HepG2 (cell line): Measurements from ENCODE around the gene UBAP1. TPM values are rescaled to one million over a fixed set of nuclear protein-coding genes. Genes with fewer than 3 reads are reported as not detected.

Source experiments
- ESRRA ChIP-seq: sonication (generic); formaldehyde crosslinking; IDR thresholded peaks from 2 replicates; pipeline ENCODE4 v1.5.1; 2020; ENCODE audit warnings: mild to moderate bottlenecking, low read depth, missing genetic modification reagents
- FUBP1 ChIP-seq: sonication (generic); formaldehyde crosslinking; IDR thresholded peaks from 2 replicates; pipeline ENCODE4 v1.5.1; 2020; ENCODE audit warnings: missing genetic modification reagents, mild to moderate bottlenecking, borderline replicate concordance
- HOMEZ ChIP-seq: IDR thresholded peaks from 2 replicates; pipeline ENCODE4 v1.6.1; 2016; ENCODE audit warnings: low read depth
- HOXA7 ChIP-seq: sonication (generic); formaldehyde crosslinking; IDR thresholded peaks from 2 replicates; pipeline ENCODE4 v1.8.1; 2022; ENCODE audit warnings: mild to moderate bottlenecking, missing genetic modification reagents, moderate library complexity
- MAX ChIP-seq: IDR thresholded peaks from 2 replicates; pipeline ENCODE4 v1.6.1; 2012; ENCODE audit warnings: inconsistent platforms
- MXD1 ChIP-seq: sonication (generic); formaldehyde crosslinking; IDR thresholded peaks from 2 replicates; pipeline ENCODE4 v1.4.0; 2020; ENCODE audit warnings: mild to moderate bottlenecking, missing genetic modification reagents
- NCOR1 ChIP-seq: fragments of 200-600 bp; sonication (generic); IDR thresholded peaks from 2 replicates; pipeline ENCODE4 v1.7.0; 2017; ENCODE audit warnings: antibody characterized with exemption, low read length, borderline replicate concordance
- NFYC ChIP-seq: IDR thresholded peaks from 2 replicates; pipeline ENCODE4 v1.6.1; 2016; ENCODE audit warnings: missing genetic modification reagents, missing compliant biosample characterization
- NR1H2 ChIP-seq: sonication (generic); formaldehyde crosslinking; IDR thresholded peaks from 2 replicates; pipeline ENCODE4 v1.8.1; 2022; ENCODE audit warnings: low read depth, missing genetic modification reagents, borderline replicate concordance
- PTBP1 ChIP-seq: fragments of 200-400 bp; formaldehyde crosslinking; IDR thresholded peaks from 2 replicates; pipeline ENCODE4 v1.6.1; 2018; ENCODE audit warnings: low read length, low read depth; ENCODE audit not compliant: poor library complexity, severe bottlenecking
- RAD21 ChIP-seq: fragments of 450-650 bp; formaldehyde crosslinking; IDR thresholded peaks from 2 replicates; pipeline ENCODE4 v1.5.0; 2020; ENCODE audit warnings: mild to moderate bottlenecking
- RARA ChIP-seq: IDR thresholded peaks from 2 replicates; pipeline ENCODE4 v1.6.1; 2016; ENCODE audit warnings: missing genetic modification reagents, missing compliant biosample characterization
- SALL1 ChIP-seq: sonication (generic); formaldehyde crosslinking; IDR thresholded peaks from 2 replicates; pipeline ENCODE4 v1.8.0; 2022; ENCODE audit warnings: mild to moderate bottlenecking, missing genetic modification reagents
- SIN3A ChIP-seq: IDR thresholded peaks from 2 replicates; pipeline ENCODE4 v1.6.1; 2011; ENCODE audit warnings: low read depth, mild to moderate bottlenecking, control low read depth, low read length, borderline replicate concordance
- SMYD3 ChIP-seq: sonication (generic); formaldehyde crosslinking; IDR thresholded peaks from 2 replicates; pipeline ENCODE4 v1.8.1; 2023; ENCODE audit warnings: mild to moderate bottlenecking, missing genetic modification reagents
- YEATS4 ChIP-seq: sonication (generic); formaldehyde crosslinking; IDR thresholded peaks from 2 replicates; pipeline ENCODE4 v1.4.0; 2020; ENCODE audit warnings: missing genetic modification reagents, borderline replicate concordance
- ZBTB39 ChIP-seq: sonication (generic); formaldehyde crosslinking; IDR thresholded peaks from 2 replicates; pipeline ENCODE4 v1.5.0; 2020; ENCODE audit warnings: missing genetic modification reagents
- ZNF484 ChIP-seq: sonication (generic); formaldehyde crosslinking; IDR thresholded peaks from 2 replicates; pipeline ENCODE4 v1.5.1; 2020; ENCODE audit warnings: mild to moderate bottlenecking, low read depth, missing genetic modification reagents, borderline replicate concordance
- ZNF639 ChIP-seq: conservative IDR thresholded peaks from 2 replicates; pipeline ENCODE4 v1.6.1; 2018; ENCODE audit warnings: missing genetic modification reagents
- ZNF709 ChIP-seq: sonication (generic); formaldehyde crosslinking; IDR thresholded peaks from 2 replicates; pipeline ENCODE4 v1.5.0; 2020; ENCODE audit warnings: mild to moderate bottlenecking, missing genetic modification reagents
- ZNF713 ChIP-seq: sonication (generic); formaldehyde crosslinking; IDR thresholded peaks from 2 replicates; pipeline ENCODE4 v1.4.0; 2020; ENCODE audit warnings: mild to moderate bottlenecking, missing genetic modification reagents
- ZNF772 ChIP-seq: sonication (generic); formaldehyde crosslinking; IDR thresholded peaks from 2 replicates; pipeline ENCODE4 v1.5.0; 2020; ENCODE audit warnings: mild to moderate bottlenecking, missing genetic modification reagents
- polyA plus RNA-seq, 8 experiments: library from polyadenylated mRNA; depleted of rRNA in 3 of 8; stranded (reverse) in 7 of 8; unstranded in 1 of 8; fragments of >200 nt; fragmentation: Illumina TruSeq in 4 of 8; extraction: Trizol in 4 of 8; gene quantifications; 2 replicates each; pipeline versions ENCODE4 v1.2.1 to v1.2.3, GENCODE V29; 2011 to 2016; ENCODE audit warnings: low read depth in 4 of 8, missing spikeins in 1 of 8, mixed read lengths in 1 of 8; ENCODE audit not compliant: insufficient read depth in 1 of 8
- total RNA-seq, 5 experiments: library from RNA; depleted of rRNA; stranded (reverse); fragments of >200 nt; fragmentation: Illumina TruSeq; extraction: Trizol; gene quantifications; 2 replicates each; pipeline ENCODE4 v1.2.3, GENCODE V29; 2016; ENCODE audit warnings: low read depth in 1 of 5

The UBAP1 gene
- total and polyA plus RNA-seq, 2 of the 13 experiments (the other 11 are each of a cell fraction or from before 2014, with no cell fraction given), result 19.5 to 40.5 TPM

GRCh38 chr9:34178436-34179212, at the start of gene UBAP1 (continued):
- no peak for TF ChIP-seq ZBTB39 (CRISPR knock-in tag)
- peak; percentile 53; the same call in 1 of the 2 replicates for TF ChIP-seq NCOR1
- no peak for TF ChIP-seq ZNF484 (CRISPR knock-in tag)
- 0 out of 2 replicates have a peak, but pooled peaks have one; percentile 23 for TF ChIP-seq ZNF639 (CRISPR knock-in tag)
- peak; percentile 63; the same call in 1 of the 2 replicates for TF ChIP-seq ZNF709 (CRISPR knock-in tag)
- TF ChIP-seq HOMEZ (CRISPR knock-in tag), result peak; percentile 81
- TF ChIP-seq RAD21 (CRISPR knock-in tag), result no peak
- no peak for TF ChIP-seq HOXA7
- 0 out of 2 replicates have a peak, but pooled peaks have one; percentile 11 for TF ChIP-seq SIN3A
- TF ChIP-seq ZNF772 (CRISPR knock-in tag), result peak; percentile 17; the same call in 1 of the 2 replicates
- no peak for TF ChIP-seq FUBP1
- TF ChIP-seq PTBP1, result no peak
- TF ChIP-seq NFYC, result peak; percentile 89
- no peak for TF ChIP-seq MXD1 (CRISPR knock-in tag)
- no peak for TF ChIP-seq NR1H2
- peak; percentile 68 for TF ChIP-seq RARA (CRISPR knock-in tag)
- TF ChIP-seq ZNF713 (CRISPR knock-in tag), result no peak
- TF ChIP-seq MAX, result peak; percentile 54; the same call in 1 of the 2 replicates
- TF ChIP-seq YEATS4 (CRISPR knock-in tag), result peak; percentile 64
- TF ChIP-seq ESRRA, result no peak; the same call in 1 of the 2 replicates
- TF ChIP-seq SALL1 (CRISPR knock-in tag), result peak; percentile 73
- TF ChIP-seq SMYD3, result no peak
